Right lobe of liver (tissue), 6 donors: ENCODE measurements around the gene SLC22A23. TPM values are rescaled to one million over a fixed set of nuclear protein-coding genes. Genes with fewer than 3 reads are reported as not detected.

Source experiments
- ATAC-seq, 4 donors: fragments of 200-7000 bp; cut with Tn5 transposase; one replicate each; pipeline ENCODE4 v1.9.1; 2020; ENCODE audit warnings: mild to moderate bottlenecking in 4 of 4, moderate library complexity in 4 of 4
- DNase-seq, 3 donors: peaks; one replicate each; pipeline ENCODE4 v3.0.0-alpha.2; 2020
- H3K27ac ChIP-seq, 3 donors: fragments of 200-600 bp; one replicate each; pipeline ENCODE4 v1.8.0; 2022
- H3K27me3 ChIP-seq, 2 donors: fragments of 200-600 bp; one replicate each; pipeline ENCODE4 v1.8.0; 2022
- H3K36me3 ChIP-seq, 4 donors: fragments of 200-600 bp; sonication (generic) in 1 of 4; one replicate each; pipeline versions ENCODE4 v1.5.1 to v1.8.0; 2017 to 2022; ENCODE audit warnings: control low read depth in 1 of 4
- H3K4me1 ChIP-seq, 4 donors: fragments of 200-600 bp; sonication (generic) in 1 of 4; one replicate each; pipeline versions ENCODE4 v1.5.1 to v1.8.0; 2017 to 2022; ENCODE audit warnings: control low read depth in 1 of 4
- H3K4me3 ChIP-seq, 3 donors: fragments of 200-600 bp; one replicate each; pipeline ENCODE4 v1.8.0; 2022
- H3K9me3 ChIP-seq, 4 donors: fragments of 200-600 bp; sonication (generic) in 1 of 4; one replicate each; pipeline versions ENCODE4 v1.5.1 to v1.8.0; 2017 to 2022; ENCODE audit warnings: control low read depth in 1 of 4
- POLR2A ChIP-seq: fragments of 450-650 bp; IDR thresholded peaks from one replicate; pipeline ENCODE4 v1.6.1; 2017; ENCODE audit warnings: antibody characterized with exemption, mild to moderate bottlenecking
- WGBS: methylation state at CpG from one replicate; pipeline ENCODE4 v1.1.6; 2018; ENCODE audit warnings: low coverage, low lambda C conversion rate; ENCODE audit not compliant: insufficient coverage; ENCODE audit errors: missing lambda C conversion rate; 5-methylcytosine and 5-hydroxymethylcytosine counted together
- intact Hi-C, 2 donors: fragments of 100-400 bp; cut with DNase I; formaldehyde crosslinking; loops; one replicate each; pipeline versions ENCODE4 v1.11.2 to v1.14.1; 2022
- total RNA-seq, 6 experiments: library from RNA; depleted of rRNA in 2 of 6; stranded (reverse); fragments of >200 nt in 2 of 6; fragmentation: NEBNext Ultra II Directional in 3 of 6; extraction: Animal tissue kit (Norgen Biotek cat#: 25700) in 3 of 6; gene quantifications; one replicate each; pipeline versions ENCODE4 v1.1.0 to v1.2.4, GENCODE V29; 2016 to 2023
- TF ChIP-seq, protein P1 (sequence below), 4 donors: fragments of 200-600 bp in 3 of 4; fragments of 450-650 bp in 1 of 4; IDR thresholded peaks; one replicate each; pipeline versions ENCODE4 v1.5.1 to v1.8.0; 2016 to 2022; ENCODE audit warnings: antibody characterized with exemption in 4 of 4, mild to moderate bottlenecking in 2 of 4
- donor health status: DM: no; HTN: yes; CAD: no.
- donor health status: DM: no; HTN: no; CAD: no.
- donor health status: DM: no; HTN: no; CAD: no.
- donor health status: DM: no; HTN: yes; CAD: no.
- donor health status: DM: no; HTN: yes; CAD: no.

Gene SLC22A23
- total RNA-seq, 6 experiments from 2014 or later: 11.7 to 27.6 (median 16.3) TPM

DNA sequence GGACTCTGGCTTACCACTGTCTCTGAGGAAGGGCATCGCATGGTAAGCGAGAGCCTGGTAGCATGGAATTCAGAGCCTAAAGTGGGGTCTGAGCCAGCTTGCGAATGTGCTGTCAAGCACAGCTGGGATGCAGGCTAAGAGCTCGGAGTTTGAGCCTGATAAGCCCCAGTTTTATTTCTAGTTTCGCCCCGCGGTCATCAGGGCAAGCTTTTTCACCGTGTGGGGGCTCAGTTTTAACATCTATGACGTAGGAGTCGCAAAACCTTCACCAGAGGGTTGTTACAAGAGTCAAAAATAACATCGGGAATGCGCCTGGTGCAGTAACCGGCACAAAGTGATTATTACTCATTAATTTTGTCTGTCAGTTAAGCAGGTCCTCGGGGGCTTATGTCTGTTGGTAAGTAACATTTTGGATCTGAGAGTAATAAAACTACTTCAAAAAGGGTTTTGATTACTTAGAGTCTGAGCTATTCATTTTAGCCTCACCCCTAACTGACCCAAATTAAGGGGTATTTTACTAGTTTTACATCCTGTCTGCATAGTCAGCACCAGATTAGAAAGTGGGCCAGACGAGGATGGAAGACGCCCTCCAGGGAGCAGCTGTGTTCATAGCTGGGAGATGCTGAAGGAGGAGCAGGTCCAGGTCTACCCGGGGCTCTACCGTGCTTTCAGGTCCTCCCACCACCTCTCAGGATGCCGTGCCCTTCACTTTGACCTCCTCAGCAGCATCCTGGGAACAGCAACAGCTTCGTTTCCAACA is 29.7 kb downstream of the SLC22A23 start:
- 75% methylated on average over 17 of the region's 20 CpGs for WGBS

DNA sequence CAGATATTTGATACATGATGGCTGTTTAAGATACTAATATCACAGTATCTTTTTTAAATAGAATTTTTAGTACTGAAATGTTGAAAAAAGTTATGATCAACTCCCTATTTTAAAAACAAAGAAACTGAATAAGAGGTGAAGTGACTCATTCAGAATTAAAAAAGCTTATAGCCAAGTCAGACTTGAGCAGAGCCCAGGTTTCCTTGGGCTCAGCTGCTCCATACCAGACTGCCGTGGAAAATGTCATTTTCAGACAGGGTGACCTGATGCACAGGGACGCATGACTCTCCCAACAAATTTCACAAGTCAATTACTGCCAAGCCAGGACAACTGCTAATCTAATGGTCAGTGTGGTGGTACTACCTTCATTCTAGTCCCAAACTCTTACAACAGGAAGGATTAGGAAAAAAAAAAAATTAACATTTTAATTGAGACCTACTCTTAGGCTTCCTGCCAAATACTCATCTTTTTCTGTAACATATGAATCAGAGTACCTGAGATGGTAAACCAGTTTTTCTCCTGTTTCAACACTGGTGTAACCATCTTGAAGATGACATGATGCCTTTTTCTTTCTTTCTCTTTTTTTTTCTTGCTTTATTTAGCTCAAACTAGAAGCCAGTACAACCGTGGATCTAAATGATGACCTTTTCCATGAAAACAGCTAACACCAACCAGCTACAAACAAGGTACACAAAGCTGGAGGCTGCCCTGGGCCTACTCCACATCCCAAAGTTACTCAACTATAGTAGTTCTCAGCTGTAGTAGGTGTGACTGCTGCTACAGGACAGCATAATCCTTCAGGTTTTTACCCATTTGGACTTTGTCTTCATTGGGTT is 30.5 kb downstream of the SLC22A23 start:
- WGBS: 57% methylated on average over 2 of the region's 3 CpGs
- no peak overlapping the region for H3K27ac ChIP-seq

More for the DNA sequence above, 29.7 kb downstream of the SLC22A23 start:
- intact Hi-C loops: no loop called here
- no peaks in the 10 kb centered on the region for H3K9me3 ChIP-seq
- TF ChIP-seq, protein P1, sequence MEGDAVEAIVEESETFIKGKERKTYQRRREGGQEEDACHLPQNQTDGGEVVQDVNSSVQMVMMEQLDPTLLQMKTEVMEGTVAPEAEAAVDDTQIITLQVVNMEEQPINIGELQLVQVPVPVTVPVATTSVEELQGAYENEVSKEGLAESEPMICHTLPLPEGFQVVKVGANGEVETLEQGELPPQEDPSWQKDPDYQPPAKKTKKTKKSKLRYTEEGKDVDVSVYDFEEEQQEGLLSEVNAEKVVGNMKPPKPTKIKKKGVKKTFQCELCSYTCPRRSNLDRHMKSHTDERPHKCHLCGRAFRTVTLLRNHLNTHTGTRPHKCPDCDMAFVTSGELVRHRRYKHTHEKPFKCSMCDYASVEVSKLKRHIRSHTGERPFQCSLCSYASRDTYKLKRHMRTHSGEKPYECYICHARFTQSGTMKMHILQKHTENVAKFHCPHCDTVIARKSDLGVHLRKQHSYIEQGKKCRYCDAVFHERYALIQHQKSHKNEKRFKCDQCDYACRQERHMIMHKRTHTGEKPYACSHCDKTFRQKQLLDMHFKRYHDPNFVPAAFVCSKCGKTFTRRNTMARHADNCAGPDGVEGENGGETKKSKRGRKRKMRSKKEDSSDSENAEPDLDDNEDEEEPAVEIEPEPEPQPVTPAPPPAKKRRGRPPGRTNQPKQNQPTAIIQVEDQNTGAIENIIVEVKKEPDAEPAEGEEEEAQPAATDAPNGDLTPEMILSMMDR (IDR thresholded peaks at IDR 0.05): no peak
- no peak for TF ChIP-seq POLR2A
- peaks cover 0 to 17% (median 3%) of the 10 kb centered on the region in 4 donors for H3K4me1 ChIP-seq
- ATAC-seq: peak in 2 of 4 donors; percentile 36 to 40
- H3K4me3 ChIP-seq: no peak overlapping the region
- H3K27ac ChIP-seq: no peak overlapping the region
- DNase-seq: no peak
- H3K36me3 ChIP-seq: no peaks in the 10 kb centered on the region
- no peaks in the 10 kb centered on the region for H3K27me3 ChIP-seq

DNA sequence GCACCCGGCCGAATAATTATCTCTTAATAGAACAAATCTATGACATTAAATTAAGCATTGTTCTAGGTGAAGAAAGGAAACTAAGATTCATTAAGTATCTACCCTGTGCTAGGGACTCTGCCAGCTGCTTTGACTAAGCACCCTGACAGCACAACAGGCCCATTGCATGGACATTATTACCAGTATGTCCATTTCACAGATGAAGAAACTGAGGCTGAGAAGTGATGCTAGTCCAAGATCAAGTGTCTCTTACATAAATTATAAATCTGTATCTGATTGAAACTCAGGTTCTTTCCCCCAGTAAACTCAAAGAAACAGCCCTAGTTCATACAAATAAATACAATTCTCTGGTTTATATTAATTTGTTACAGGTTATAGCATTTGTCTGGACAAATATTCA is 31.3 kb downstream of the SLC22A23 start:
- TF ChIP-seq, protein P1 (IDR thresholded peaks at IDR 0.05): no peak
- no peak for TF ChIP-seq POLR2A
- H3K27ac ChIP-seq: no peak overlapping the region
- peaks cover 0 to 22% (median 6%) of the 10 kb centered on the region in 4 donors for H3K4me1 ChIP-seq
- intact Hi-C loops: no loop called here
- no peaks in the 10 kb centered on the region for H3K9me3 ChIP-seq
- no peak for DNase-seq
- no peak for ATAC-seq
- no peak overlapping the region for H3K4me3 ChIP-seq
- WGBS: 84% methylated on average over 2 of the region's 2 CpGs
- no peaks in the 10 kb centered on the region for H3K36me3 ChIP-seq
- H3K27me3 ChIP-seq: no peaks in the 10 kb centered on the region

More for the DNA sequence above, 30.5 kb downstream of the SLC22A23 start:
- DNase-seq (no peak), ATAC-seq (peak in 1 of 4 donors; percentile 49)
- Histone ChIP-seq H3K4me3 (no peak overlapping the region), H3K36me3 (no peaks in the 10 kb centered on the region), H3K9me3 (no peaks in the 10 kb centered on the region), H3K4me1 (peaks cover 0 to 17% (median 3%) of the 10 kb centered on the region in 4 donors), H3K27me3 (no peaks in the 10 kb centered on the region)
- TF ChIP-seq, protein P1 (IDR thresholded peaks at IDR 0.05): no peak
- no peak for TF ChIP-seq POLR2A
- intact Hi-C loops: no loop called here

DNA sequence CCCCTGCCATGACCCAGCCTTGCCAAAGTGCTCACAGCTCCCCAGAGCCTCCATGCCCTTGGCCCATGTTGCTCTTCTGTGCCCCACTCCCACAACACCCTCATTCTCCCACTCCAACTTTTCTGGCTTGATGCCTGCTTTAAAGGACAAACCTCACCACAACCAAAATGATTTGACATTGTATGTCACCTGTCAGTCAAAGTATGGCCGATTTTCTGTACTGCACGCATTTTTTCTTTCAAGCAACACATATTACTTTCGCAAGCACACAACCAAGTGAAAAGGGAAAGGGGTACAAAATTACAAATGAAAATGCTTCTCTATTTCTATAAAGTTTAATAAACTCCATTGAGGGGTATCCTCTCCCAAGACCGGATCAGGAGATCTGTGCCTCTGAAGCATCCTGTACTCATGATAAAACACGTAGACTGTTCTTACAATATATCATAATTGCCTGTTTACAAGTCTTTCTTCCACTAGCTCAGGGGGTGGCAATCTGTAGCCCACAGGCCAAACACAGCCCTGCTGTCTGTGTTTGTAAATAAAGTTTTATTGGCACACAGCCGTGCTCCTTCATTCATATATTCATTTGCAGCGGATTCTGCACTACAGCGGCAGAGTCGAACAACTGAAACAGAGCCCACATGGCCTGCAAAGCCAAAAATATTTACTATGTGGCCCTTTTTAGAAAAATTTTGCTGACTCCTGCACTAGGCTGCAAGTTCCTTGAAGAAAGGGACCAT is 32.5 kb downstream of the SLC22A23 start:
- Histone ChIP-seq H3K27ac (no peak overlapping the region), H3K4me1 (peaks cover 0 to 35% (median 11%) of the 10 kb centered on the region in 4 donors), H3K36me3 (no peaks in the 10 kb centered on the region), H3K27me3 (no peaks in the 10 kb centered on the region), H3K9me3 (no peaks in the 10 kb centered on the region), H3K4me3 (no peak overlapping the region)
- intact Hi-C loops: no loop called here
- no peak for DNase-seq
- no peak for ATAC-seq
- TF ChIP-seq, protein P1 (IDR thresholded peaks at IDR 0.05): no peak
- no peak for TF ChIP-seq POLR2A
- WGBS: 87% methylated on average over 9 of the region's 9 CpGs
